ENCODE measurements around the gene RALGAPB. TPM values are rescaled to one million over a fixed set of nuclear protein-coding genes. Genes with fewer than 3 reads are reported as not detected.
A peak's percentile ranks its signal among the peaks of the same experiment; 100 is the strongest.

RALGAPB gene
- total and polyA plus RNA-seq, 2 of the 13 experiments (the other 11 are each of a cell fraction or from before 2014, with no cell fraction given): 17.6 to 30.6 TPM

DNA sequence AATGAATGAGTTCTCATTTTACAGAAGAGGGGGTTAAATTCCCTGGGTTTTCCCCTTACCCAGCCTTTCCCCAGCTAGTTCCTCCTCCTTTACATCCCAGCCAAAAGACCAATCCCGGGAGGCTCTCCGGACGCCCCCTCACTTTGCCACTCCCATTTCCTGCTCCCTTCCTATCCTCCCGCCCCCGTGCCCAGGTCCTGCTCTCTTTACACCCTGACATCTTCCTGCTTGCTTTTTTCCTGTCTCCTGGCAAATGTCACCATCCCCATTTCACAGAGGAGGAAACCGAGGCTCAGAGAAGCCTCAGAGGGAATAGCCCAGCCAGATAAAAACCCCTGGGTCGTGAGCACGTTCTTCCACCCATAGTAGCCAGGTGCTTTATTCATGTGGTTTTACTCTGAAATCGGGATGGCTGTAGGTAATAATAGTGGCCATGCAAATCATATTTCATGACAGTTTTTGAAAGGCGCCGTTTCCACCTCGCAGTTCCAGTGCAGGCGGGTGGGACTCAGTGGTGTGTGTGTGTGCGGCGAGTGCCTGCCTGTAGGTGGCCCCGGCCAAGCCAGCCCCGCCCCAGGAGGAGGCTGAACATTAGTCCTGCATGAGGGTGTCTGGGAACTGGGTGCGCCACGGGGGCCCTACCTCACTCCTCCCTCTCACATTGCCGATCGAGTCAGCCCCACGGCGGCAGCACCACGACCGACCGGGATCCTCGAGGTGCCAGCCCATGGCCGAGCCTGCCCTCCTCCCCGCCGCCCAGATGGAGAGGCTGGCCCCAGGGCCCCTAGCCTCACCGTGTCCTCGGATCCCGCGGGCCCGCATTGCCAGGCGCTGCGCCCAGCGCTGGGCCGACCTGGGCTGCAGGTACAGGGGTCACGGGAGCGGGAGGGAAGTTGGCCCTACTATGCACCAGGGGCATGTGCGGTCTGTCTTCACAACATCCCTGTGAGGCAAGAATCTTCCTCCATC lies 128.9 kb downstream of the RALGAPB start, which contains the start of gene ARHGAP40 (continued):
- TF ChIP-seq ZNF530 (CRISPR knock-in tag; IDR thresholded peaks at IDR 0.05; ENCODE audit: low read depth): no peak
- no peak for TF ChIP-seq POGZ (CRISPR knock-in tag; IDR thresholded peaks at IDR 0.05)
- TF ChIP-seq GZF1 (CRISPR knock-in tag; IDR thresholded peaks at IDR 0.05): no peak
- TF ChIP-seq TBL1XR1 (IDR thresholded peaks at IDR 0.05; ENCODE audit: borderline replicate concordance, low read length, partially characterized antibody): no peak
- no peak for TF ChIP-seq MIXL1 (CRISPR knock-in tag; IDR thresholded peaks at IDR 0.05)
- TF ChIP-seq SIN3A (IDR thresholded peaks at IDR 0.05; ENCODE audit: borderline replicate concordance, low read depth, low read length): no peak
- 0 out of 2 replicates have a peak, but pooled peaks have one; percentile 69 for TF ChIP-seq TEAD2 (CRISPR knock-in tag; IDR thresholded peaks at IDR 0.05)
- TF ChIP-seq ZNF616 (CRISPR knock-in tag; IDR thresholded peaks at IDR 0.05; ENCODE audit: low read depth): no peak
- TF ChIP-seq, protein P1, sequence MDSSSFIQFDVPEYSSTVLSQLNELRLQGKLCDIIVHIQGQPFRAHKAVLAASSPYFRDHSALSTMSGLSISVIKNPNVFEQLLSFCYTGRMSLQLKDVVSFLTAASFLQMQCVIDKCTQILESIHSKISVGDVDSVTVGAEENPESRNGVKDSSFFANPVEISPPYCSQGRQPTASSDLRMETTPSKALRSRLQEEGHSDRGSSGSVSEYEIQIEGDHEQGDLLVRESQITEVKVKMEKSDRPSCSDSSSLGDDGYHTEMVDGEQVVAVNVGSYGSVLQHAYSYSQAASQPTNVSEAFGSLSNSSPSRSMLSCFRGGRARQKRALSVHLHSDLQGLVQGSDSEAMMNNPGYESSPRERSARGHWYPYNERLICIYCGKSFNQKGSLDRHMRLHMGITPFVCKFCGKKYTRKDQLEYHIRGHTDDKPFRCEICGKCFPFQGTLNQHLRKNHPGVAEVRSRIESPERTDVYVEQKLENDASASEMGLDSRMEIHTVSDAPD (CRISPR knock-in tag; IDR thresholded peaks at IDR 0.05): no peak
- no peak for TF ChIP-seq HDAC1 (CRISPR knock-in tag; IDR thresholded peaks at IDR 0.05)
- TF ChIP-seq NR2C2 (CRISPR knock-in tag; IDR thresholded peaks at IDR 0.05; ENCODE audit: borderline replicate concordance): no peak
- TF ChIP-seq BHLHE40 (IDR thresholded peaks at IDR 0.05; ENCODE audit: low read length): no peak
- TF ChIP-seq KAT7 (CRISPR knock-in tag; IDR thresholded peaks at IDR 0.05; ENCODE audit: borderline replicate concordance): no peak
- TF ChIP-seq ATF7 (IDR thresholded peaks at IDR 0.05): no peak
- TF ChIP-seq ATF7 (CRISPR knock-in tag; IDR thresholded peaks at IDR 0.05): no peak
- no peak for TF ChIP-seq JARID2 (CRISPR knock-in tag; IDR thresholded peaks at IDR 0.05; ENCODE audit: insufficient replicate concordance)
- peak; percentile 44; the same call in 1 of the 2 replicates for TF ChIP-seq ZNF501 (CRISPR knock-in tag; IDR thresholded peaks at IDR 0.05)
- TF ChIP-seq ZNF83 (CRISPR knock-in tag; IDR thresholded peaks at IDR 0.05; ENCODE audit: borderline replicate concordance): 0 out of 2 replicates have a peak, but pooled peaks have one; percentile 70
- TF ChIP-seq, protein P2, sequence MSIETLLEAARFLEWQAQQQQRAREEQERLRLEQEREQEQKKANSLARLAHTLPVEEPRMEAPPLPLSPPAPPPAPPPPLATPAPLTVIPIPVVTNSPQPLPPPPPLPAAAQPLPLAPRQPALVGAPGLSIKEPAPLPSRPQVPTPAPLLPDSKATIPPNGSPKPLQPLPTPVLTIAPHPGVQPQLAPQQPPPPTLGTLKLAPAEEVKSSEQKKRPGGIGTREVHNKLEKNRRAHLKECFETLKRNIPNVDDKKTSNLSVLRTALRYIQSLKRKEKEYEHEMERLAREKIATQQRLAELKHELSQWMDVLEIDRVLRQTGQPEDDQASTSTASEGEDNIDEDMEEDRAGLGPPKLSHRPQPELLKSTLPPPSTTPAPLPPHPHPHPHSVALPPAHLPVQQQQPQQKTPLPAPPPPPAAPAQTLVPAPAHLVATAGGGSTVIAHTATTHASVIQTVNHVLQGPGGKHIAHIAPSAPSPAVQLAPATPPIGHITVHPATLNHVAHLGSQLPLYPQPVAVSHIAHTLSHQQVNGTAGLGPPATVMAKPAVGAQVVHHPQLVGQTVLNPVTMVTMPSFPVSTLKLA (IDR thresholded peaks at IDR 0.05): no peak
- TF ChIP-seq, protein P3, sequence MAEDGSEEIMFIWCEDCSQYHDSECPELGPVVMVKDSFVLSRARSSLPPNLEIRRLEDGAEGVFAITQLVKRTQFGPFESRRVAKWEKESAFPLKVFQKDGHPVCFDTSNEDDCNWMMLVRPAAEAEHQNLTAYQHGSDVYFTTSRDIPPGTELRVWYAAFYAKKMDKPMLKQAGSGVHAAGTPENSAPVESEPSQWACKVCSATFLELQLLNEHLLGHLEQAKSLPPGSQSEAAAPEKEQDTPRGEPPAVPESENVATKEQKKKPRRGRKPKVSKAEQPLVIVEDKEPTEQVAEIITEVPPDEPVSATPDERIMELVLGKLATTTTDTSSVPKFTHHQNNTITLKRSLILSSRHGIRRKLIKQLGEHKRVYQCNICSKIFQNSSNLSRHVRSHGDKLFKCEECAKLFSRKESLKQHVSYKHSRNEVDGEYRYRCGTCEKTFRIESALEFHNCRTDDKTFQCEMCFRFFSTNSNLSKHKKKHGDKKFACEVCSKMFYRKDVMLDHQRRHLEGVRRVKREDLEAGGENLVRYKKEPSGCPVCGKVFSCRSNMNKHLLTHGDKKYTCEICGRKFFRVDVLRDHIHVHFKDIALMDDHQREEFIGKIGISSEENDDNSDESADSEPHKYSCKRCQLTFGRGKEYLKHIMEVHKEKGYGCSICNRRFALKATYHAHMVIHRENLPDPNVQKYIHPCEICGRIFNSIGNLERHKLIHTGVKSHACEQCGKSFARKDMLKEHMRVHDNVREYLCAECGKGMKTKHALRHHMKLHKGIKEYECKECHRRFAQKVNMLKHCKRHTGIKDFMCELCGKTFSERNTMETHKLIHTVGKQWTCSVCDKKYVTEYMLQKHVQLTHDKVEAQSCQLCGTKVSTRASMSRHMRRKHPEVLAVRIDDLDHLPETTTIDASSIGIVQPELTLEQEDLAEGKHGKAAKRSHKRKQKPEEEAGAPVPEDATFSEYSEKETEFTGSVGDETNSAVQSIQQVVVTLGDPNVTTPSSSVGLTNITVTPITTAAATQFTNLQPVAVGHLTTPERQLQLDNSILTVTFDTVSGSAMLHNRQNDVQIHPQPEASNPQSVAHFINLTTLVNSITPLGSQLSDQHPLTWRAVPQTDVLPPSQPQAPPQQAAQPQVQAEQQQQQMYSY (CRISPR knock-in tag; IDR thresholded peaks at IDR 0.05): no peak
